ENCODE data around the gene VPS16. TPM values are rescaled to one million over a fixed set of nuclear protein-coding genes. Genes with fewer than 3 reads are reported as not detected.

Gene VPS16
- total RNA-seq, 2 donors from 2014 or later: 54.3 to 60.7 TPM

GRCh38 chr20:2872459-2873009 is 32.0 kb downstream of the VPS16 start:
- ATAC-seq (replicated peaks in 1 of 2) (peak; percentile 58 to 65), DNase-seq (peak; percentile 84 to 85)
- H3K27ac Mint-ChIP-seq: peak overlapping the region; percentile 89
- no peaks in the 10 kb centered on the region for H3K27me3 Mint-ChIP-seq (ENCODE audit: low read depth)
- peaks cover 61% of the 10 kb centered on the region for H3K4me1 Mint-ChIP-seq (ENCODE audit: low read depth)
- no peaks in the 10 kb centered on the region for H3K9me3 Mint-ChIP-seq
- peak overlapping the region; percentile 74 to 97 for H3K4me3 Mint-ChIP-seq
- H3K36me3 Mint-ChIP-seq (ENCODE audit: insufficient read depth in 2 of 2): peaks cover 4 to 10% of the 10 kb centered on the region in 2 donors

GRCh38 chr20:2873010-2873746 is 32.6 kb downstream of the VPS16 start, which contains the start of gene PTPRA:
PTPRA (plus strand) TSS chr20:2873481; CDS start chr20:2964278, 90,797 bp downstream.
- no peaks in the 10 kb centered on the region for H3K27me3 Mint-ChIP-seq (ENCODE audit: low read depth)
- H3K27ac Mint-ChIP-seq: peak within 1 kb of the TSS; percentile 90
- H3K36me3 Mint-ChIP-seq (ENCODE audit: insufficient read depth in 2 of 2): peaks cover 4 to 10% of the 10 kb centered on the region in 2 donors
- H3K4me1 Mint-ChIP-seq (ENCODE audit: low read depth): peaks cover 56% of the 10 kb centered on the region
- ATAC-seq (replicated peaks in 1 of 2) (peak; percentile 91 to 93), DNase-seq (peak; percentile 94)
- peak within 1 kb of the TSS; percentile 74 to 97 for H3K4me3 Mint-ChIP-seq
- H3K9me3 Mint-ChIP-seq: no peaks in the 10 kb centered on the region

- no peaks in the 10 kb centered on the region for H3K27me3 Mint-ChIP-seq (ENCODE audit: low read depth)
- H3K27ac Mint-ChIP-seq: peak overlapping the region; percentile 90
- ATAC-seq (replicated peaks in 1 of 2) (peak in 1 of 2 donors; percentile 54), DNase-seq (peak; percentile 69 to 75)
- peaks cover 4 to 13% of the 10 kb centered on the region in 2 donors for H3K36me3 Mint-ChIP-seq (ENCODE audit: insufficient read depth in 2 of 2)
- H3K4me3 Mint-ChIP-seq: peak overlapping the region; percentile 74 to 91
- peaks cover 59% of the 10 kb centered on the region for H3K4me1 Mint-ChIP-seq (ENCODE audit: low read depth)
- no peaks in the 10 kb centered on the region for H3K9me3 Mint-ChIP-seq
Measured at GRCh38 chr20:2873747-2874041, 33.1 kb downstream of the VPS16 start.

GRCh38 chr20:2874456-2874855 is 33.9 kb downstream of the VPS16 start:
- Mint-ChIP-seq H3K4me3 (peak overlapping the region; percentile 74 to 91), H3K4me1 (ENCODE audit: low read depth) (peaks cover 65% of the 10 kb centered on the region), H3K36me3 (ENCODE audit: insufficient read depth in 2 of 2) (peaks cover 4 to 14% of the 10 kb centered on the region in 2 donors), H3K9me3 (no peaks in the 10 kb centered on the region), H3K27ac (peak overlapping the region; percentile 55), H3K27me3 (ENCODE audit: low read depth) (no peaks in the 10 kb centered on the region)
- DNase-seq (peak; percentile 21 to 29), ATAC-seq (replicated peaks in 1 of 2) (no peak)

GRCh38 chr20:2875690-2876203 is 35.2 kb downstream of the VPS16 start:
- Mint-ChIP-seq H3K27ac (peak overlapping the region; percentile 52), H3K9me3 (no peaks in the 10 kb centered on the region), H3K4me3 (peak overlapping the region; percentile 74 to 91), H3K4me1 (ENCODE audit: low read depth) (peaks cover 70% of the 10 kb centered on the region), H3K36me3 (ENCODE audit: insufficient read depth in 2 of 2) (peaks cover 4 to 16% of the 10 kb centered on the region in 2 donors), H3K27me3 (ENCODE audit: low read depth) (no peaks in the 10 kb centered on the region)
- DNase-seq: no peak
- ATAC-seq (replicated peaks in 1 of 2): no peak

- Mint-ChIP-seq H3K4me3 (no peak overlapping the region), H3K27ac (peak overlapping the region; percentile 17), H3K27me3 (ENCODE audit: low read depth) (no peaks in the 10 kb centered on the region)
Measured at GRCh38 chr20:2878515-2878914, 38.0 kb downstream of the VPS16 start.

GRCh38 chr20:2879146-2879545 is 38.6 kb downstream of the VPS16 start:
- no peak for DNase-seq
- Mint-ChIP-seq H3K27ac (no peak overlapping the region), H3K4me3 (no peak overlapping the region), H3K36me3 (ENCODE audit: insufficient read depth in 2 of 2) (peaks cover 4 to 18% of the 10 kb centered on the region in 2 donors), H3K9me3 (no peaks in the 10 kb centered on the region), H3K4me1 (ENCODE audit: low read depth) (peaks cover 73% of the 10 kb centered on the region), H3K27me3 (ENCODE audit: low read depth) (no peaks in the 10 kb centered on the region)
- no peak for ATAC-seq (replicated peaks in 1 of 2)

More at GRCh38 chr20:2878515-2878914, 38.0 kb downstream of the VPS16 start:
- no peaks in the 10 kb centered on the region for H3K9me3 Mint-ChIP-seq
- peaks cover 67% of the 10 kb centered on the region for H3K4me1 Mint-ChIP-seq (ENCODE audit: low read depth)
- DNase-seq (no peak), ATAC-seq (replicated peaks in 1 of 2) (no peak)
- H3K36me3 Mint-ChIP-seq (ENCODE audit: insufficient read depth in 2 of 2): peaks cover 4 to 18% of the 10 kb centered on the region in 2 donors

GRCh38 chr20:2880650-2881049 is 40.1 kb downstream of the VPS16 start:
- H3K27ac Mint-ChIP-seq: no peak overlapping the region
- H3K4me1 Mint-ChIP-seq (ENCODE audit: low read depth): peaks cover 75% of the 10 kb centered on the region
- no peak for DNase-seq
- H3K27me3 Mint-ChIP-seq (ENCODE audit: low read depth): no peaks in the 10 kb centered on the region
- no peaks in the 10 kb centered on the region for H3K9me3 Mint-ChIP-seq
- H3K4me3 Mint-ChIP-seq: no peak overlapping the region
- no peak for ATAC-seq (replicated peaks in 1 of 2)
- H3K36me3 Mint-ChIP-seq (ENCODE audit: insufficient read depth in 2 of 2): peaks cover under 1 to 19% of the 10 kb centered on the region in 2 donors

- Mint-ChIP-seq H3K27me3 (ENCODE audit: low read depth) (no peaks in the 10 kb centered on the region), H3K36me3 (ENCODE audit: insufficient read depth in 2 of 2) (peaks cover 0 to 8% of the 10 kb centered on the region in 2 donors), H3K4me3 (peak overlapping the region in 1 of 2 donors; percentile 15), H3K27ac (peak overlapping the region; percentile 55), H3K4me1 (ENCODE audit: low read depth) (peaks cover 75% of the 10 kb centered on the region), H3K9me3 (no peaks in the 10 kb centered on the region)
- ATAC-seq (replicated peaks in 1 of 2) (peak; percentile 54 to 55), DNase-seq (no peak)
Measured at GRCh38 chr20:2883726-2884637, 43.4 kb downstream of the VPS16 start.

- DNase-seq: no peak
- no peak overlapping the region for H3K27ac Mint-ChIP-seq
- H3K4me3 Mint-ChIP-seq: no peak overlapping the region
- no peaks in the 10 kb centered on the region for H3K27me3 Mint-ChIP-seq (ENCODE audit: low read depth)
- H3K9me3 Mint-ChIP-seq: no peaks in the 10 kb centered on the region
- ATAC-seq (replicated peaks in 1 of 2): no peak
- H3K36me3 Mint-ChIP-seq (ENCODE audit: insufficient read depth in 2 of 2): peaks cover 0 to 16% of the 10 kb centered on the region in 2 donors
- peaks cover 82% of the 10 kb centered on the region for H3K4me1 Mint-ChIP-seq (ENCODE audit: low read depth)
Measured at GRCh38 chr20:2887715-2888114, 47.2 kb downstream of the VPS16 start.

GRCh38 chr20:2888224-2888955 is 47.8 kb downstream of the VPS16 start:
- Mint-ChIP-seq H3K27ac (no peak overlapping the region), H3K4me1 (ENCODE audit: low read depth) (peaks cover 77% of the 10 kb centered on the region)

GRCh38 chr20:2889209-2889608 is 48.7 kb downstream of the VPS16 start:
- H3K36me3 Mint-ChIP-seq (ENCODE audit: insufficient read depth in 2 of 2): peaks cover 1 to 20% of the 10 kb centered on the region in 2 donors
- DNase-seq (no peak), ATAC-seq (replicated peaks in 1 of 2) (no peak)
- no peak overlapping the region for H3K27ac Mint-ChIP-seq
- H3K27me3 Mint-ChIP-seq (ENCODE audit: low read depth): no peaks in the 10 kb centered on the region
- H3K4me3 Mint-ChIP-seq: no peak overlapping the region
- peaks cover 70% of the 10 kb centered on the region for H3K4me1 Mint-ChIP-seq (ENCODE audit: low read depth)
- H3K9me3 Mint-ChIP-seq: no peaks in the 10 kb centered on the region

More at GRCh38 chr20:2888224-2888955, 47.8 kb downstream of the VPS16 start:
- Mint-ChIP-seq H3K4me3 (peak overlapping the region in 1 of 2 donors; percentile 2), H3K36me3 (ENCODE audit: insufficient read depth in 2 of 2) (peaks cover 0 to 18% of the 10 kb centered on the region in 2 donors), H3K9me3 (no peaks in the 10 kb centered on the region), H3K27me3 (ENCODE audit: low read depth) (no peaks in the 10 kb centered on the region)
- no peak for ATAC-seq (replicated peaks in 1 of 2)
- no peak for DNase-seq

All from activated T-cell treated with anti-CD3 and anti-CD28 coated beads, Interleukin-2, amount 50 U/mL, for 72 hours (primary cell).